HEK293 (cell line): ENCODE results near the gene TEF.

Source experiments
- KLF9 ChIP-seq: fragments of 450-650 bp; formaldehyde crosslinking; IDR thresholded peaks from 2 replicates; pipeline ENCODE4 v1.5.1; 2016; ENCODE audit warnings: missing biosample characterization, missing genetic modification characterization, low read depth
- OVOL3 ChIP-seq: fragments of 450-650 bp; formaldehyde crosslinking; IDR thresholded peaks from 2 replicates; pipeline ENCODE4 v1.5.1; 2016; ENCODE audit warnings: missing biosample characterization, missing genetic modification characterization
- REPIN1 ChIP-seq: fragments of 450-650 bp; formaldehyde crosslinking; IDR thresholded peaks from 2 replicates; pipeline ENCODE4 v1.5.1; 2017; ENCODE audit warnings: missing biosample characterization, missing genetic modification characterization, low read depth
- ZBTB8A ChIP-seq: fragments of 450-650 bp; formaldehyde crosslinking; IDR thresholded peaks from 2 replicates; pipeline ENCODE4 v1.5.1; 2016; ENCODE audit warnings: missing biosample characterization, missing genetic modification characterization
- ZNF174 ChIP-seq: fragments of 450-650 bp; formaldehyde crosslinking; IDR thresholded peaks from 2 replicates; pipeline ENCODE4 v1.5.0; 2017; ENCODE audit warnings: missing biosample characterization, mild to moderate bottlenecking, missing genetic modification characterization
- ZNF248 ChIP-seq: fragments of 450-650 bp; formaldehyde crosslinking; IDR thresholded peaks from 2 replicates; pipeline ENCODE4 v1.5.1; 2017; ENCODE audit warnings: missing biosample characterization, missing genetic modification characterization
- ZNF560 ChIP-seq: fragments of 450-650 bp; formaldehyde crosslinking; IDR thresholded peaks from 2 replicates; pipeline ENCODE4 v1.5.1; 2017; ENCODE audit warnings: missing biosample characterization, missing genetic modification characterization, borderline replicate concordance
- ZNF600 ChIP-seq: fragments of 450-650 bp; formaldehyde crosslinking; IDR thresholded peaks from 2 replicates; pipeline ENCODE4 v1.5.1; 2016; ENCODE audit warnings: missing biosample characterization, missing genetic modification characterization
- ZNF792 ChIP-seq: fragments of 450-650 bp; formaldehyde crosslinking; IDR thresholded peaks from 2 replicates; pipeline ENCODE4 v1.5.1; 2016; ENCODE audit warnings: missing biosample characterization, missing genetic modification characterization
- TF ChIP-seq, protein P1 (sequence below): fragments of 450-650 bp; formaldehyde crosslinking; IDR thresholded peaks from 2 replicates; pipeline ENCODE4 v1.5.1; 2016; ENCODE audit warnings: missing biosample characterization, missing genetic modification characterization
- TF ChIP-seq, protein P2 (sequence below): fragments of 450-650 bp; formaldehyde crosslinking; IDR thresholded peaks from 2 replicates; pipeline ENCODE4 v1.5.1; 2016; ENCODE audit warnings: missing biosample characterization, missing genetic modification characterization

DNA sequence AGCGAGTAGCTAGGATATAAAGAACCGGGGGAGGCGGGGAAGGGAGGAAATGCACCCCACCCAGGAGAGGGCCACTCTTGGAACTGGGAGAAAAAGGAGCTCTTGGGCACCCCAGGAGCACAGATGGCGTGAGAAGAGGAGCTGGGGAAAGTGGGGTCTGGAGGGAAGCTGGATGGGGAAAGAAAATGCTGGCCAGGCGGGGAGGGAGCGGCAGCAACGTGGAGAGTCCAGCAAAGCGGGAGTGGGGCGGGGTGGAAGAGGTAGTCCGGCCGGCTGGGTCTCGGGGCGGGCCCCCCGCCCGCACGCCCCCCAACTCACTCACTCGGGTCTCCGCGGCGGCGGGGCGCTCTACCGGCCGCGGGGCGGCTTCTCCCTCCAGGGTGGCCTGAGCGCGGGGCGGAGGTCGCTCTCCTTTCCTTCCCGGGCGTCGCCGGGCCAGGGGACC is 64.3 kb downstream of the TEF start:
- TF ChIP-seq, protein P1, sequence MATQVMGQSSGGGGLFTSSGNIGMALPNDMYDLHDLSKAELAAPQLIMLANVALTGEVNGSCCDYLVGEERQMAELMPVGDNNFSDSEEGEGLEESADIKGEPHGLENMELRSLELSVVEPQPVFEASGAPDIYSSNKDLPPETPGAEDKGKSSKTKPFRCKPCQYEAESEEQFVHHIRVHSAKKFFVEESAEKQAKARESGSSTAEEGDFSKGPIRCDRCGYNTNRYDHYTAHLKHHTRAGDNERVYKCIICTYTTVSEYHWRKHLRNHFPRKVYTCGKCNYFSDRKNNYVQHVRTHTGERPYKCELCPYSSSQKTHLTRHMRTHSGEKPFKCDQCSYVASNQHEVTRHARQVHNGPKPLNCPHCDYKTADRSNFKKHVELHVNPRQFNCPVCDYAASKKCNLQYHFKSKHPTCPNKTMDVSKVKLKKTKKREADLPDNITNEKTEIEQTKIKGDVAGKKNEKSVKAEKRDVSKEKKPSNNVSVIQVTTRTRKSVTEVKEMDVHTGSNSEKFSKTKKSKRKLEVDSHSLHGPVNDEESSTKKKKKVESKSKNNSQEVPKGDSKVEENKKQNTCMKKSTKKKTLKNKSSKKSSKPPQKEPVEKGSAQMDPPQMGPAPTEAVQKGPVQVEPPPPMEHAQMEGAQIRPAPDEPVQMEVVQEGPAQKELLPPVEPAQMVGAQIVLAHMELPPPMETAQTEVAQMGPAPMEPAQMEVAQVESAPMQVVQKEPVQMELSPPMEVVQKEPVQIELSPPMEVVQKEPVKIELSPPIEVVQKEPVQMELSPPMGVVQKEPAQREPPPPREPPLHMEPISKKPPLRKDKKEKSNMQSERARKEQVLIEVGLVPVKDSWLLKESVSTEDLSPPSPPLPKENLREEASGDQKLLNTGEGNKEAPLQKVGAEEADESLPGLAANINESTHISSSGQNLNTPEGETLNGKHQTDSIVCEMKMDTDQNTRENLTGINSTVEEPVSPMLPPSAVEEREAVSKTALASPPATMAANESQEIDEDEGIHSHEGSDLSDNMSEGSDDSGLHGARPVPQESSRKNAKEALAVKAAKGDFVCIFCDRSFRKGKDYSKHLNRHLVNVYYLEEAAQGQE (tag by site-specific recombination) = no peak
- TF ChIP-seq, protein P2, sequence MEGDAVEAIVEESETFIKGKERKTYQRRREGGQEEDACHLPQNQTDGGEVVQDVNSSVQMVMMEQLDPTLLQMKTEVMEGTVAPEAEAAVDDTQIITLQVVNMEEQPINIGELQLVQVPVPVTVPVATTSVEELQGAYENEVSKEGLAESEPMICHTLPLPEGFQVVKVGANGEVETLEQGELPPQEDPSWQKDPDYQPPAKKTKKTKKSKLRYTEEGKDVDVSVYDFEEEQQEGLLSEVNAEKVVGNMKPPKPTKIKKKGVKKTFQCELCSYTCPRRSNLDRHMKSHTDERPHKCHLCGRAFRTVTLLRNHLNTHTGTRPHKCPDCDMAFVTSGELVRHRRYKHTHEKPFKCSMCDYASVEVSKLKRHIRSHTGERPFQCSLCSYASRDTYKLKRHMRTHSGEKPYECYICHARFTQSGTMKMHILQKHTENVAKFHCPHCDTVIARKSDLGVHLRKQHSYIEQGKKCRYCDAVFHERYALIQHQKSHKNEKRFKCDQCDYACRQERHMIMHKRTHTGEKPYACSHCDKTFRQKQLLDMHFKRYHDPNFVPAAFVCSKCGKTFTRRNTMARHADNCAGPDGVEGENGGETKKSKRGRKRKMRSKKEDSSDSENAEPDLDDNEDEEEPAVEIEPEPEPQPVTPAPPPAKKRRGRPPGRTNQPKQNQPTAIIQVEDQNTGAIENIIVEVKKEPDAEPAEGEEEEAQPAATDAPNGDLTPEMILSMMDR (tag by site-specific recombination) = no peak; the same call in 1 of the 2 replicates
- TF ChIP-seq ZNF792 (tag by site-specific recombination) = no peak
- no peak for TF ChIP-seq KLF9 (tag by site-specific recombination)
- no peak for TF ChIP-seq OVOL3
- no peak for TF ChIP-seq REPIN1
- no peak for TF ChIP-seq ZNF560
- TF ChIP-seq ZNF600 (tag by site-specific recombination) = no peak
- TF ChIP-seq ZNF248 (tag by site-specific recombination) = no peak
- TF ChIP-seq ZNF174 (tag by site-specific recombination) = no peak
- TF ChIP-seq ZBTB8A = no peak
